Cardiac muscle cell (in vitro differentiated cells and primary cell): ENCODE data around the gene OR2H1. TPM values are rescaled to one million over a fixed set of nuclear protein-coding genes. Genes with fewer than 3 reads are reported as not detected.

ENCODE experiments used
- DNase-seq, 2 donors: peaks; one replicate each; pipeline versions ENCODE4 v3.0.0 to v3.0.0-alpha.2; 2010 to 2017; ENCODE audit warnings: low read depth in 1 of 2, low spot score in 1 of 2
- H3K27ac ChIP-seq: fragments of 200-600 bp; sonication (generic); 2 replicates; pipeline ENCODE4 v1.5.1; 2016
- H3K27me3 ChIP-seq: fragments of 200-600 bp; sonication (generic); 2 replicates; pipeline ENCODE4 v1.6.0; 2016; ENCODE audit warnings: control low read depth
- H3K36me3 ChIP-seq: fragments of 200-600 bp; sonication (generic); 2 replicates; pipeline ENCODE4 v1.5.1; 2016; ENCODE audit warnings: control low read depth
- H3K4me1 ChIP-seq: fragments of 200-600 bp; sonication (generic); 2 replicates; pipeline ENCODE4 v1.8.1; 2017; ENCODE audit warnings: low read depth, mild to moderate bottlenecking, mixed run types
- H3K4me3 ChIP-seq: fragments of 200-600 bp; sonication (generic); 2 replicates; pipeline ENCODE4 v1.5.1; 2016; ENCODE audit warnings: mild to moderate bottlenecking
- H3K9me3 ChIP-seq: fragments of 200-600 bp; sonication (generic); 2 replicates; pipeline ENCODE4 v1.5.1; 2017; ENCODE audit warnings: low read depth, mild to moderate bottlenecking, control low read depth
- CTCF ChIP-seq: IDR thresholded peaks from 2 replicates; pipeline ENCODE4 v1.5.1; 2012; ENCODE audit warnings: low read depth, mild to moderate bottlenecking, low read length
- polyA plus RNA-seq: library from polyadenylated mRNA; unstranded; fragments of >200 nt; fragmentation: Nextera tagmentation; extraction: Ambion mirVana; gene quantifications from 2 replicates; pipeline ENCODE4 v1.2.1, GENCODE V29; 2016
- total RNA-seq: library from RNA; depleted of rRNA; stranded (reverse); fragments of >200 nt; gene quantifications from 2 replicates; pipeline ENCODE4 v1.2.3, GENCODE V29; 2016

Gene OR2H1
- total RNA-seq (not detected in 2 replicates), polyA plus RNA-seq (not detected in 2 replicates)

- Histone ChIP-seq H3K27me3 (no peaks in the 10 kb centered on the region), H3K4me1 (no peaks in the 10 kb centered on the region), H3K36me3 (no peaks in the 10 kb centered on the region), H3K4me3 (no peak within 1 kb of the TSS), H3K27ac (no peak within 1 kb of the TSS), H3K9me3 (no peaks in the 10 kb centered on the region)
- TF ChIP-seq CTCF, result no peak
- no peak for DNase-seq
Measured at GRCh38 chr6:29456971-29457370, at the start of gene OR2H1, which contains the start of gene OR11A1. OR2H1 (plus strand) TSS chr6:29457155; CDS start chr6:29461770, 4,615 bp downstream. OR11A1 (minus strand) TSS chr6:29457071; CDS start chr6:29427641, 29,430 bp downstream.

- H3K27me3 ChIP-seq, result no peaks in the 10 kb centered on the region
- H3K9me3 ChIP-seq, result no peaks in the 10 kb centered on the region
- no peaks in the 10 kb centered on the region for H3K36me3 ChIP-seq
- TF ChIP-seq CTCF, result no peak
- no peak within 1 kb of the TSS for H3K27ac ChIP-seq
- H3K4me3 ChIP-seq, result no peak within 1 kb of the TSS
- DNase-seq, result no peak
- no peaks in the 10 kb centered on the region for H3K4me1 ChIP-seq
Measured at GRCh38 chr6:29414588-29414987, 42.4 kb upstream of the OR2H1 start, which contains the start of gene OR12D1. OR12D1 (plus strand) TSS chr6:29414928.

- Histone ChIP-seq H3K27me3 (no peaks in the 10 kb centered on the region), H3K36me3 (no peaks in the 10 kb centered on the region), H3K9me3 (no peaks in the 10 kb centered on the region), H3K4me1 (no peaks in the 10 kb centered on the region), H3K27ac (no peak overlapping the region), H3K4me3 (no peak overlapping the region)
- DNase-seq, result no peak
- no peak for TF ChIP-seq CTCF
Measured at GRCh38 chr6:29419516-29419915, 37.4 kb upstream of the OR2H1 start.

GRCh38 chr6:29424168-29424567, 32.8 kb upstream of the OR2H1 start:
- H3K4me1 ChIP-seq, result no peaks in the 10 kb centered on the region
- H3K36me3 ChIP-seq, result no peaks in the 10 kb centered on the region
- H3K27ac ChIP-seq, result no peak overlapping the region
- no peak for DNase-seq
- no peak overlapping the region for H3K4me3 ChIP-seq
- no peak for TF ChIP-seq CTCF
- no peaks in the 10 kb centered on the region for H3K27me3 ChIP-seq
- H3K9me3 ChIP-seq, result no peaks in the 10 kb centered on the region

- DNase-seq, result no peak
- Histone ChIP-seq H3K4me3 (no peak overlapping the region), H3K4me1 (no peaks in the 10 kb centered on the region), H3K27me3 (no peaks in the 10 kb centered on the region), H3K36me3 (no peaks in the 10 kb centered on the region), H3K9me3 (no peaks in the 10 kb centered on the region), H3K27ac (no peak overlapping the region)
- no peak for TF ChIP-seq CTCF
Measured at GRCh38 chr6:29424575-29424974, 32.4 kb upstream of the OR2H1 start.

- no peak overlapping the region for H3K27ac ChIP-seq
- no peaks in the 10 kb centered on the region for H3K4me1 ChIP-seq
- no peak for DNase-seq
- TF ChIP-seq CTCF, result no peak
- H3K4me3 ChIP-seq, result no peak overlapping the region
- H3K9me3 ChIP-seq, result no peaks in the 10 kb centered on the region
- no peaks in the 10 kb centered on the region for H3K36me3 ChIP-seq
- no peaks in the 10 kb centered on the region for H3K27me3 ChIP-seq
Measured at GRCh38 chr6:29425075-29425474, 31.9 kb upstream of the OR2H1 start.
